ENCODE measurements around the gene ADAMTS14.

ADAMTS14 gene

GRCh38 chr10:70691611-70692010, 19.3 kb downstream of the ADAMTS14 start:
- H3K4me1 ChIP-seq (ENCODE audit: control insufficient read depth in 1 of 2, insufficient read depth in 2 of 2, low read length in 2 of 2), result peaks cover 3 to 5% of the 10 kb centered on the region in 2 donors
- H3K4me3 ChIP-seq (ENCODE audit: low read depth in 1 of 2, low read length in 2 of 2), result no peak overlapping the region
- H3K9me3 ChIP-seq (ENCODE audit: control insufficient read depth in 1 of 2, low read length in 2 of 2), result no peaks in the 10 kb centered on the region
- H3K9ac ChIP-seq (ENCODE audit: low read depth in 1 of 2, low read length in 2 of 2), result no peak overlapping the region
- no peaks in the 10 kb centered on the region for H3K36me3 ChIP-seq (ENCODE audit: control insufficient read depth in 1 of 2, insufficient read depth in 2 of 2, low read length in 2 of 2)
- H3K27me3 ChIP-seq (ENCODE audit: control insufficient read depth in 1 of 2, insufficient read depth in 2 of 2, low read length in 2 of 2), result peaks cover 0 to 3% of the 10 kb centered on the region in 2 donors
- H3K27ac ChIP-seq (ENCODE audit: low read depth, low read length), result no peak overlapping the region

- Histone ChIP-seq H3K9ac (ENCODE audit: low read depth in 1 of 2, low read length in 2 of 2) (no peak overlapping the region), H3K36me3 (ENCODE audit: control insufficient read depth in 1 of 2, insufficient read depth in 2 of 2, low read length in 2 of 2) (no peaks in the 10 kb centered on the region), H3K4me1 (ENCODE audit: control insufficient read depth in 1 of 2, insufficient read depth in 2 of 2, low read length in 2 of 2) (peaks cover 3 to 5% of the 10 kb centered on the region in 2 donors), H3K9me3 (ENCODE audit: control insufficient read depth in 1 of 2, low read length in 2 of 2) (no peaks in the 10 kb centered on the region), H3K27me3 (ENCODE audit: control insufficient read depth in 1 of 2, insufficient read depth in 2 of 2, low read length in 2 of 2) (peaks cover 0 to 3% of the 10 kb centered on the region in 2 donors), H3K27ac (ENCODE audit: low read depth, low read length) (no peak overlapping the region), H3K4me3 (ENCODE audit: low read depth in 1 of 2, low read length in 2 of 2) (no peak overlapping the region)
These were observed 19.8 kb downstream of the ADAMTS14 start for GRCh38 chr10:70692043-70692603.

- Histone ChIP-seq H3K4me3 (ENCODE audit: low read depth in 1 of 2, low read length in 2 of 2) (no peak overlapping the region), H3K9ac (ENCODE audit: low read depth in 1 of 2, low read length in 2 of 2) (no peak overlapping the region), H3K9me3 (ENCODE audit: control insufficient read depth in 1 of 2, low read length in 2 of 2) (no peaks in the 10 kb centered on the region), H3K4me1 (ENCODE audit: control insufficient read depth in 1 of 2, insufficient read depth in 2 of 2, low read length in 2 of 2) (peaks cover 3 to 5% of the 10 kb centered on the region in 2 donors), H3K27ac (ENCODE audit: low read depth, low read length) (no peak overlapping the region), H3K36me3 (ENCODE audit: control insufficient read depth in 1 of 2, insufficient read depth in 2 of 2, low read length in 2 of 2) (no peaks in the 10 kb centered on the region), H3K27me3 (ENCODE audit: control insufficient read depth in 1 of 2, insufficient read depth in 2 of 2, low read length in 2 of 2) (peaks cover 0 to 3% of the 10 kb centered on the region in 2 donors)
These were observed 21.5 kb downstream of the ADAMTS14 start for GRCh38 chr10:70693619-70694335.

GRCh38 chr10:70694418-70695141, 22.3 kb downstream of the ADAMTS14 start:
- H3K9me3 ChIP-seq (ENCODE audit: control insufficient read depth in 1 of 2, low read length in 2 of 2), result no peaks in the 10 kb centered on the region
- no peak overlapping the region for H3K4me3 ChIP-seq (ENCODE audit: low read depth in 1 of 2, low read length in 2 of 2)
- H3K4me1 ChIP-seq (ENCODE audit: control insufficient read depth in 1 of 2, insufficient read depth in 2 of 2, low read length in 2 of 2), result peaks cover 3 to 5% of the 10 kb centered on the region in 2 donors
- no peak overlapping the region for H3K9ac ChIP-seq (ENCODE audit: low read depth in 1 of 2, low read length in 2 of 2)
- H3K36me3 ChIP-seq (ENCODE audit: control insufficient read depth in 1 of 2, insufficient read depth in 2 of 2, low read length in 2 of 2), result no peaks in the 10 kb centered on the region
- H3K27me3 ChIP-seq (ENCODE audit: control insufficient read depth in 1 of 2, insufficient read depth in 2 of 2, low read length in 2 of 2), result peaks cover 0 to 3% of the 10 kb centered on the region in 2 donors
- H3K27ac ChIP-seq (ENCODE audit: low read depth, low read length), result no peak overlapping the region

- peaks cover 3 to 5% of the 10 kb centered on the region in 2 donors for H3K4me1 ChIP-seq (ENCODE audit: control insufficient read depth in 1 of 2, insufficient read depth in 2 of 2, low read length in 2 of 2)
- H3K9me3 ChIP-seq (ENCODE audit: control insufficient read depth in 1 of 2, low read length in 2 of 2), result no peaks in the 10 kb centered on the region
- peaks cover 0 to 3% of the 10 kb centered on the region in 2 donors for H3K27me3 ChIP-seq (ENCODE audit: control insufficient read depth in 1 of 2, insufficient read depth in 2 of 2, low read length in 2 of 2)
- no peak overlapping the region for H3K27ac ChIP-seq (ENCODE audit: low read depth, low read length)
- no peak overlapping the region for H3K9ac ChIP-seq (ENCODE audit: low read depth in 1 of 2, low read length in 2 of 2)
- no peak overlapping the region for H3K4me3 ChIP-seq (ENCODE audit: low read depth in 1 of 2, low read length in 2 of 2)
- H3K36me3 ChIP-seq (ENCODE audit: control insufficient read depth in 1 of 2, insufficient read depth in 2 of 2, low read length in 2 of 2), result no peaks in the 10 kb centered on the region
These were observed 23.1 kb downstream of the ADAMTS14 start for GRCh38 chr10:70695241-70696030.

- Histone ChIP-seq H3K9ac (ENCODE audit: low read depth in 1 of 2, low read length in 2 of 2) (no peak overlapping the region), H3K36me3 (ENCODE audit: control insufficient read depth in 1 of 2, insufficient read depth in 2 of 2, low read length in 2 of 2) (no peaks in the 10 kb centered on the region), H3K27me3 (ENCODE audit: control insufficient read depth in 1 of 2, insufficient read depth in 2 of 2, low read length in 2 of 2) (peaks cover 0 to 3% of the 10 kb centered on the region in 2 donors), H3K4me1 (ENCODE audit: control insufficient read depth in 1 of 2, insufficient read depth in 2 of 2, low read length in 2 of 2) (peaks cover under 1 to 3% of the 10 kb centered on the region in 2 donors), H3K4me3 (ENCODE audit: low read depth in 1 of 2, low read length in 2 of 2) (no peak overlapping the region), H3K27ac (ENCODE audit: low read depth, low read length) (no peak overlapping the region), H3K9me3 (ENCODE audit: control insufficient read depth in 1 of 2, low read length in 2 of 2) (no peaks in the 10 kb centered on the region)
These were observed 25.9 kb downstream of the ADAMTS14 start for GRCh38 chr10:70698211-70698610.

GRCh38 chr10:70699063-70699658, 26.9 kb downstream of the ADAMTS14 start:
- H3K4me3 ChIP-seq (ENCODE audit: low read depth in 1 of 2, low read length in 2 of 2), result no peak overlapping the region

GRCh38 chr10:70699659-70700174, 27.4 kb downstream of the ADAMTS14 start:
- H3K9ac ChIP-seq (ENCODE audit: low read depth in 1 of 2, low read length in 2 of 2), result no peak overlapping the region
- H3K4me3 ChIP-seq (ENCODE audit: low read depth in 1 of 2, low read length in 2 of 2), result no peak overlapping the region
- no peaks in the 10 kb centered on the region for H3K9me3 ChIP-seq (ENCODE audit: control insufficient read depth in 1 of 2, low read length in 2 of 2)
- no peaks in the 10 kb centered on the region for H3K4me1 ChIP-seq (ENCODE audit: control insufficient read depth in 1 of 2, insufficient read depth in 2 of 2, low read length in 2 of 2)
- H3K27me3 ChIP-seq (ENCODE audit: control insufficient read depth in 1 of 2, insufficient read depth in 2 of 2, low read length in 2 of 2), result no peaks in the 10 kb centered on the region
- no peaks in the 10 kb centered on the region for H3K36me3 ChIP-seq (ENCODE audit: control insufficient read depth in 1 of 2, insufficient read depth in 2 of 2, low read length in 2 of 2)
- no peak overlapping the region for H3K27ac ChIP-seq (ENCODE audit: low read depth, low read length)

More at GRCh38 chr10:70699063-70699658, 26.9 kb downstream of the ADAMTS14 start:
- Histone ChIP-seq H3K4me1 (ENCODE audit: control insufficient read depth in 1 of 2, insufficient read depth in 2 of 2, low read length in 2 of 2) (no peaks in the 10 kb centered on the region), H3K9ac (ENCODE audit: low read depth in 1 of 2, low read length in 2 of 2) (no peak overlapping the region), H3K9me3 (ENCODE audit: control insufficient read depth in 1 of 2, low read length in 2 of 2) (no peaks in the 10 kb centered on the region), H3K27me3 (ENCODE audit: control insufficient read depth in 1 of 2, insufficient read depth in 2 of 2, low read length in 2 of 2) (no peaks in the 10 kb centered on the region), H3K27ac (ENCODE audit: low read depth, low read length) (no peak overlapping the region), H3K36me3 (ENCODE audit: control insufficient read depth in 1 of 2, insufficient read depth in 2 of 2, low read length in 2 of 2) (no peaks in the 10 kb centered on the region)

GRCh38 chr10:70702190-70702763, 30.0 kb downstream of the ADAMTS14 start:
- H3K27me3 ChIP-seq (ENCODE audit: control insufficient read depth in 1 of 2, insufficient read depth in 2 of 2, low read length in 2 of 2), result no peaks in the 10 kb centered on the region
- H3K9me3 ChIP-seq (ENCODE audit: control insufficient read depth in 1 of 2, low read length in 2 of 2), result no peaks in the 10 kb centered on the region
- no peak overlapping the region for H3K9ac ChIP-seq (ENCODE audit: low read depth in 1 of 2, low read length in 2 of 2)
- no peaks in the 10 kb centered on the region for H3K36me3 ChIP-seq (ENCODE audit: control insufficient read depth in 1 of 2, insufficient read depth in 2 of 2, low read length in 2 of 2)
- no peaks in the 10 kb centered on the region for H3K4me1 ChIP-seq (ENCODE audit: control insufficient read depth in 1 of 2, insufficient read depth in 2 of 2, low read length in 2 of 2)
- H3K4me3 ChIP-seq (ENCODE audit: low read depth in 1 of 2, low read length in 2 of 2), result no peak overlapping the region
- H3K27ac ChIP-seq (ENCODE audit: low read depth, low read length), result no peak overlapping the region

Data from duodenal mucosa (tissue), 2 donors.